MM.1S (cell line): ENCODE data around the gene ZNF609.
"Not testable (repeated sequence)": the region's sequence is repeated elsewhere in the genome, so short reads cannot be mapped to it uniquely, and the experiment has no call there.

Experiments
- DNase-seq: peaks from one replicate; pipeline ENCODE4 v3.0.0-alpha.2; 2015
- H2AFZ ChIP-seq: fragments of 300-600 bp; sonication (generic); 2 replicates; pipeline ENCODE4 v1.6.0; 2016; ENCODE audit warnings: antibody characterized with exemption, low read length
- H3F3A ChIP-seq: fragments of 300-600 bp; sonication (generic); 2 replicates; pipeline ENCODE4 v1.6.1; 2016; ENCODE audit warnings: mild to moderate bottlenecking, antibody characterized with exemption, low read length, moderate library complexity, mixed read lengths; ENCODE audit not compliant: insufficient read depth
- H3K27ac ChIP-seq: fragments of 300-600 bp; sonication (generic); 2 replicates; pipeline ENCODE4 v1.5.1; 2016; ENCODE audit warnings: mild to moderate bottlenecking, low read length
- H3K27me3 ChIP-seq: fragments of 300-600 bp; sonication (generic); replicated peaks from 2 replicates; pipeline ENCODE4 v1.6.0; 2016; ENCODE audit warnings: low read length; ENCODE audit not compliant: insufficient read depth
- H3K36me3 ChIP-seq: fragments of 300-600 bp; sonication (generic); replicated peaks from 2 replicates; pipeline ENCODE4 v1.6.1; 2016; ENCODE audit warnings: mild to moderate bottlenecking, low read length, mixed read lengths; ENCODE audit not compliant: insufficient read depth
- H3K4me1 ChIP-seq: fragments of 300-600 bp; sonication (generic); 2 replicates; pipeline ENCODE4 v1.6.1; 2016; ENCODE audit warnings: low read length, mixed read lengths
- H3K4me2 ChIP-seq: fragments of 300-600 bp; sonication (generic); 2 replicates; pipeline ENCODE4 v1.6.0; 2016; ENCODE audit warnings: low read depth, low read length
- H3K4me3 ChIP-seq: fragments of 300-600 bp; sonication (generic); 2 replicates; pipeline ENCODE4 v1.5.1; 2016; ENCODE audit warnings: low read length, mixed read lengths
- H3K79me2 ChIP-seq: fragments of 300-600 bp; sonication (generic); 2 replicates; pipeline ENCODE4 v1.6.1; 2016; ENCODE audit warnings: mixed run types, low read length, mixed read lengths
- H3K9ac ChIP-seq: fragments of 300-600 bp; sonication (generic); 2 replicates; pipeline ENCODE4 v1.6.1; 2016; ENCODE audit warnings: low read length, mixed read lengths
- H3K9me2 ChIP-seq: fragments of 300-600 bp; sonication (generic); replicated peaks from 2 replicates; pipeline ENCODE4 v1.6.1; 2016; ENCODE audit warnings: mild to moderate bottlenecking, low read length, mixed read lengths; ENCODE audit not compliant: insufficient read depth
- H3K9me3 ChIP-seq: fragments of 300-600 bp; sonication (generic); replicated peaks from 2 replicates; pipeline ENCODE4 v1.6.1; 2016; ENCODE audit warnings: mild to moderate bottlenecking, low read length, mixed read lengths; ENCODE audit not compliant: insufficient read depth
- H4K20me1 ChIP-seq: fragments of 300-600 bp; sonication (generic); 2 replicates; pipeline ENCODE4 v1.6.1; 2016; ENCODE audit warnings: mild to moderate bottlenecking, low read length, moderate library complexity, mixed read lengths; ENCODE audit not compliant: insufficient read depth
- EZH2 ChIP-seq: fragments of 300-600 bp; sonication (generic); optimal IDR thresholded peaks from 2 replicates; pipeline ENCODE3; 2017; ENCODE audit warnings: low read depth, mild to moderate bottlenecking, antibody characterized with exemption, low read length, mixed read lengths
- EZH2phosphoT487 ChIP-seq: fragments of 300-600 bp; sonication (generic); IDR thresholded peaks from 2 replicates; pipeline ENCODE4 v1.6.1; 2018; ENCODE audit warnings: antibody characterized with exemption, low read length
- TF ChIP-seq, protein P1 (sequence below): fragments of 300-600 bp; sonication (generic); IDR thresholded peaks from 2 replicates; pipeline ENCODE4 v1.5.1; 2016; ENCODE audit warnings: antibody characterized with exemption, low read length, mixed read lengths

ZNF609 gene

GRCh38 chr15:64490598-64491259 lies 30.4 kb downstream of the ZNF609 start:
- Histone ChIP-seq H2AFZ (no peak overlapping the region), H3K4me3 (no peak overlapping the region), H3K27ac (no peak overlapping the region), H3K79me2 (no peaks in the 10 kb centered on the region), H4K20me1 (no peaks in the 10 kb centered on the region), H3K9me2 (no peaks in the 10 kb centered on the region), H3K27me3 (no peaks in the 10 kb centered on the region), H3K9me3 (no peaks in the 10 kb centered on the region), H3K9ac (no peak overlapping the region), H3F3A (no peaks in the 10 kb centered on the region), H3K4me2 (no peak overlapping the region), H3K4me1 (no peaks in the 10 kb centered on the region), H3K36me3 (no peaks in the 10 kb centered on the region)
- DNase-seq = no peak
- no peak for TF ChIP-seq EZH2
- TF ChIP-seq EZH2phosphoT487 = no peak
- TF ChIP-seq, protein P1, sequence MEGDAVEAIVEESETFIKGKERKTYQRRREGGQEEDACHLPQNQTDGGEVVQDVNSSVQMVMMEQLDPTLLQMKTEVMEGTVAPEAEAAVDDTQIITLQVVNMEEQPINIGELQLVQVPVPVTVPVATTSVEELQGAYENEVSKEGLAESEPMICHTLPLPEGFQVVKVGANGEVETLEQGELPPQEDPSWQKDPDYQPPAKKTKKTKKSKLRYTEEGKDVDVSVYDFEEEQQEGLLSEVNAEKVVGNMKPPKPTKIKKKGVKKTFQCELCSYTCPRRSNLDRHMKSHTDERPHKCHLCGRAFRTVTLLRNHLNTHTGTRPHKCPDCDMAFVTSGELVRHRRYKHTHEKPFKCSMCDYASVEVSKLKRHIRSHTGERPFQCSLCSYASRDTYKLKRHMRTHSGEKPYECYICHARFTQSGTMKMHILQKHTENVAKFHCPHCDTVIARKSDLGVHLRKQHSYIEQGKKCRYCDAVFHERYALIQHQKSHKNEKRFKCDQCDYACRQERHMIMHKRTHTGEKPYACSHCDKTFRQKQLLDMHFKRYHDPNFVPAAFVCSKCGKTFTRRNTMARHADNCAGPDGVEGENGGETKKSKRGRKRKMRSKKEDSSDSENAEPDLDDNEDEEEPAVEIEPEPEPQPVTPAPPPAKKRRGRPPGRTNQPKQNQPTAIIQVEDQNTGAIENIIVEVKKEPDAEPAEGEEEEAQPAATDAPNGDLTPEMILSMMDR = no peak

- Histone ChIP-seq H3F3A (no peaks in the 10 kb centered on the region), H3K9ac (no peak overlapping the region), H3K4me1 (no peaks in the 10 kb centered on the region), H3K4me2 (no peak overlapping the region), H4K20me1 (no peaks in the 10 kb centered on the region), H3K36me3 (no peaks in the 10 kb centered on the region), H3K4me3 (no peak overlapping the region), H3K79me2 (no peaks in the 10 kb centered on the region), H3K9me2 (no peaks in the 10 kb centered on the region), H2AFZ (no peak overlapping the region), H3K27me3 (no peaks in the 10 kb centered on the region), H3K27ac (no peak overlapping the region), H3K9me3 (no peaks in the 10 kb centered on the region)
- no peak for DNase-seq
- no peak for TF ChIP-seq EZH2
- TF ChIP-seq, protein P1 = no peak
- TF ChIP-seq EZH2phosphoT487 = no peak
Measured at GRCh38 chr15:64493641-64494040, 33.3 kb downstream of the ZNF609 start.

DNA sequence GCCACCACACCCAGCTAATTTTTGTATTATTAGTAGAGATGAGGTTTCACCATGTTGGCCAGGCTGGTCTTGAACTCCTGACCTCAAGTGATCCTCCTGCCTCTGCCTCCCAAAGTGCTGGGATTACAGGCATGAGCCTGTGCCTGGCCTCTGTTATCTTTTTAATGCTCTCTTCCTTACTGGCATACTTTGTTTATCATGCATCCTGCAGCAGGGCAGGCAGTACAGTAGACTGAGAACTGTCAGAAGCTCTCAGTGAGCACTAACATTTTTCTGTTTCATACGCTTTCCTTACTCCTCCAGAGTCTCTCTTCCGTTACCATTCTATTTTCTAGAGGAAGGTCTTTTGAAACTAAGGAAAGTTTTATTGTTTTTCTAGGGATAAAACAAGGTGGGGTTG lies 35.6 kb downstream of the ZNF609 start:
- H3K9ac ChIP-seq, H3K4me2 ChIP-seq, H3K4me3 ChIP-seq, H4K20me1 ChIP-seq, H3K27me3 ChIP-seq, DNase-seq, H3K79me2 ChIP-seq, H3K9me3 ChIP-seq, H3F3A ChIP-seq, H3K36me3 ChIP-seq, H3K27ac ChIP-seq, H3K9me2 ChIP-seq, H3K4me1 ChIP-seq, H2AFZ ChIP-seq: not testable (repeated sequence)

- no peaks in the 10 kb centered on the region for H3K4me1 ChIP-seq
- no peak overlapping the region for H3K27ac ChIP-seq
- H3K4me2 ChIP-seq = no peak overlapping the region
- H3K79me2 ChIP-seq = no peaks in the 10 kb centered on the region
- no peak overlapping the region for H3K4me3 ChIP-seq
- H4K20me1 ChIP-seq = no peaks in the 10 kb centered on the region
- TF ChIP-seq EZH2phosphoT487 (no peak), EZH2 (no peak)
- TF ChIP-seq, protein P1 = no peak
- no peak overlapping the region for H3K9ac ChIP-seq
- no peaks in the 10 kb centered on the region for H3K9me3 ChIP-seq
- H3F3A ChIP-seq = no peaks in the 10 kb centered on the region
- DNase-seq = no peak
- no peaks in the 10 kb centered on the region for H3K27me3 ChIP-seq
- H3K36me3 ChIP-seq = no peaks in the 10 kb centered on the region
- H2AFZ ChIP-seq = no peak overlapping the region
- no peaks in the 10 kb centered on the region for H3K9me2 ChIP-seq
Measured at GRCh38 chr15:64500695-64501395, 40.5 kb downstream of the ZNF609 start.
